ENCODE measurements around the gene PAPOLA. TPM values are rescaled to one million over a fixed set of nuclear protein-coding genes. Genes with fewer than 3 reads are reported as not detected.

The PAPOLA gene
- total and polyA plus RNA-seq, 12 donors = 63.0 to 159 (median 110) TPM

GRCh38 chr14:96508900-96509299 is 6.7 kb downstream of the PAPOLA start:
- Histone ChIP-seq H3K4me1 (peaks cover 7 to 97% (median 88%) of the 10 kb centered on the region in 9 donors), H3K27me3 (no peaks in the 10 kb centered on the region), H3K27ac (peak overlapping the region in 5 of 10 donors; percentile 2 to 45 (median 34)), H3K9me3 (peaks cover 0 to 4% (median 0%) of the 10 kb centered on the region in 11 donors), H3K36me3 (no peaks in the 10 kb centered on the region), H3K4me3 (no peak overlapping the region)
- WGBS, 2 donors = 76 to 95% methylated on average over 5 of the region's 5 CpGs
- no peak for TF ChIP-seq CTCF (IDR thresholded peaks at IDR 0.05)
- ATAC-seq (peak in 3 of 8 donors; percentile 20 to 43 (median 31)), DNase-seq (no peak)
- intact Hi-C loops (cut with DNase I) = loop anchor here in 1 of 10 donors (10.0 kb wide), 1 partner anchor 144 kb away; the partner anchor contains the start of genes ATG2B and GSKIP

- TF ChIP-seq CTCF (IDR thresholded peaks at IDR 0.05) = no peak
- no peaks in the 10 kb centered on the region for H3K27me3 ChIP-seq
- intact Hi-C loops (cut with DNase I) = loop anchor here in 1 of 10 donors (10.0 kb wide), 1 partner anchor 145 kb away; the partner anchor contains the start of genes ATG2B and GSKIP
- no peaks in the 10 kb centered on the region for H3K36me3 ChIP-seq
- H3K4me1 ChIP-seq = peaks cover 2 to 97% (median 88%) of the 10 kb centered on the region in 9 donors
- H3K4me3 ChIP-seq = no peak overlapping the region
- H3K9me3 ChIP-seq = peaks cover 0 to 4% (median 0%) of the 10 kb centered on the region in 11 donors
- ATAC-seq = no peak
- no peak for DNase-seq
- no peak overlapping the region for H3K27ac ChIP-seq
- 71 to 72% methylated on average over 6 of the region's 6 CpGs for WGBS, 2 donors
These were observed 7.4 kb downstream of the PAPOLA start for GRCh38 chr14:96509457-96510090.

- H3K36me3 ChIP-seq = no peaks in the 10 kb centered on the region
- H3K4me1 ChIP-seq = peaks cover 0 to 97% (median 89%) of the 10 kb centered on the region in 9 donors
- WGBS, 2 donors = 87 to 88% methylated on average over 7 of the region's 7 CpGs
- DNase-seq (no peak), ATAC-seq (no peak)
- TF ChIP-seq CTCF (IDR thresholded peaks at IDR 0.05) = no peak
- H3K9me3 ChIP-seq = peaks cover 0 to 4% (median 0%) of the 10 kb centered on the region in 11 donors
- peak overlapping the region in 1 of 10 donors; percentile 41 for H3K27ac ChIP-seq
- intact Hi-C loops (cut with DNase I) = no loop called here
- no peak overlapping the region for H3K4me3 ChIP-seq
- H3K27me3 ChIP-seq = no peaks in the 10 kb centered on the region
These were observed 9.0 kb downstream of the PAPOLA start for GRCh38 chr14:96511146-96511545.

GRCh38 chr14:96511667-96512066 is 9.5 kb downstream of the PAPOLA start:
- WGBS, 2 donors = 85 to 91% methylated on average over 1 of the region's 1 CpG
- no peak for ATAC-seq
- peaks cover 0 to 97% (median 88%) of the 10 kb centered on the region in 9 donors for H3K4me1 ChIP-seq
- no peak overlapping the region for H3K27ac ChIP-seq
- no peaks in the 10 kb centered on the region for H3K27me3 ChIP-seq
- H3K9me3 ChIP-seq = peaks cover 0 to 3% (median 0%) of the 10 kb centered on the region in 11 donors
- no peak overlapping the region for H3K4me3 ChIP-seq
- no peaks in the 10 kb centered on the region for H3K36me3 ChIP-seq
- intact Hi-C loops (cut with DNase I) = no loop called here
- DNase-seq = no peak
- TF ChIP-seq CTCF (IDR thresholded peaks at IDR 0.05) = no peak
